DOHH2 (cell line): ENCODE data around the gene TMEM256.

Experiments used
- CTCF ChIP-seq: fragments of 200-600 bp; sonication (generic); IDR thresholded peaks from one replicate; pipeline ENCODE4 v1.5.1; 2014; ENCODE audit warnings: antibody characterized with exemption, mild to moderate bottlenecking, low read depth, low read length; ENCODE audit not compliant: poor library complexity, severe bottlenecking
- EZH2phosphoT487 ChIP-seq: fragments of 200-600 bp; sonication (generic); IDR thresholded peaks from 2 replicates; pipeline ENCODE4 v1.6.1; 2017; ENCODE audit warnings: borderline replicate concordance, mild to moderate bottlenecking, antibody characterized with exemption, low read length, moderate library complexity, mixed read lengths

GRCh38 chr17:7408252-7408727 lies 4.4 kb upstream of the TMEM256 start:
- TF ChIP-seq CTCF (no peak), EZH2phosphoT487 (no peak)
